ENCODE data around the gene ANKRD63.

Gene ANKRD63

GRCh38 chr15:40290545-40290917 lies 7.7 kb upstream of the ANKRD63 start:
- Histone ChIP-seq H3K27me3 (peaks cover 0 to 10% (median 0%) of the 10 kb centered on the region in 11 experiments; a peak in 6 of 22 replicates), H3K27ac (no peak overlapping the region)

DNA sequence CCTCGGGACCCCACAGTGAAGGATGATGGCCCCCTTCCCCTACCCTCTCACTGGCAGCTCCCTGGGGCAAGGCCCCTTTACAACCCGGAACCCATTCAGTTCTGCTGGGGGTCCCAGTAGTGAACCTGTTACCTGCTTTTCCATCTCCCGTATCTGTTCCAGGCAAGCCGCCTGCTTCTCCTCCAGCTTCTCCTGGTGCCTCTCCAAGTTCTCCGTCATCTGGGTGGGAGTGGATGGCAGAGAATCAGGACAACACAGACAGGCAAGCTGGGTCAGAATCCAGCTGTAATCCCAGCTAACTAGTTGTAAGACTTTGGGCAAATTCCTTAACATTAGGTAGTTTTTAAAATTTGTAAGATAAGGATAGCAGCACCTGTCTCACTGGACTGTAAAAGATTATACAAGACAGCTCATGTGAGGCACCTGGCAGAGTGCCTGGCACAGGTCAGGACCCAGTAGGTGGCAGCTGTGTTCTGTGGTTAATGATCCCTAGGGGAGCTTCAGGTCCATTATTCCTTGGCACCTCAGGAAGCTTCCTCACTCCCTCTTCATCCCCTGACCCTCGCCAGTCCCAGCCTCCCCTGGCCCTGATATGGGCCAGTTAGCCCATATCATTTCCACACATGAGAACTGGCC lies 6.4 kb upstream of the ANKRD63 start:
- Histone ChIP-seq H3K4me2 (peak overlapping the region in 2 of 11 experiments; percentile 73 to 81; a peak in 3 of 22 replicates), H3K9me3 (replicated peaks in 1 of 11) (no peaks in the 10 kb centered on the region), H3K4me1 (peaks cover 13 to 74% (median 35%) of the 10 kb centered on the region in 10 experiments), H4K20me1 (peaks cover 0 to 96% (median 9%) of the 10 kb centered on the region in 11 experiments; a peak in 10 of 22 replicates), H3K27ac (no peak overlapping the region), H3K4me3 (no peak overlapping the region), H3K9ac (peak overlapping the region in 2 of 11 experiments; percentile 41 to 70; a peak in 1 of 22 replicates), H3K27me3 (peaks cover 0 to 22% (median 10%) of the 10 kb centered on the region in 11 experiments; a peak in 20 of 22 replicates), H3K36me3 (peaks cover 0 to 83% (median 23%) of the 10 kb centered on the region in 11 experiments; a peak in 14 of 22 replicates)
- no peak for TF ChIP-seq Cebpa-rat (IDR thresholded peaks at IDR 0.05)

More at GRCh38 chr15:40290545-40290917, 7.7 kb upstream of the ANKRD63 start:
- Histone ChIP-seq H4K20me1 (peaks cover 0 to 96% (median 7%) of the 10 kb centered on the region in 11 experiments; a peak in 10 of 22 replicates), H3K36me3 (peaks cover 0 to 94% (median 30%) of the 10 kb centered on the region in 11 experiments; a peak in 14 of 22 replicates), H3K4me2 (peak overlapping the region in 2 of 11 experiments; percentile 5 to 15; a peak in 2 of 22 replicates), H3K9me3 (replicated peaks in 1 of 11) (no peaks in the 10 kb centered on the region), H3K4me1 (peaks cover 17 to 74% (median 38%) of the 10 kb centered on the region in 10 experiments), H3K4me3 (no peak overlapping the region), H3K9ac (no peak overlapping the region)
- TF ChIP-seq Cebpa-rat (IDR thresholded peaks at IDR 0.05), result no peak

DNA sequence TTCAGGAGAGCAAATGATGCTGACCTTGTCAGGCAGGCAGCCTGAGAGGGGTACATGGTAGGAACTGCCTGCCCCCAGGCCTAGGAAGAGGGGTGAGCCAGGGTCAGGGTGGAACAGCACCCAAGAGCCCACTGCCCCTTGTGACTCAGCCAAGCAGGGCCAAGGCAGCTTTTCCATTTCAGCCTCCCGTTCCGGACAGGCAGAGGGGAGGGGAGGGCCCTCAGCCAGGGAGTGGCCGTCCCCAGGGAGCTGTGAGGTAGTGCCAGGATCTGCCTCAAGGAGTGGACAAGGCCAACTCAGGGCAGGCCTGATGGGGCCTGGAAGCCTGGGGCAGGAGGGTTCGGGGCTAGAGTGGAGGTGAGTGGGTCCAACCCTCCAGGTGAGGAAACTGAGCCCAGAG lies 5.1 kb upstream of the ANKRD63 start:
- Histone ChIP-seq H3K9me3 (replicated peaks in 1 of 11) (no peaks in the 10 kb centered on the region), H3K9ac (peak overlapping the region in 2 of 11 experiments; percentile 41 to 70; a peak in 4 of 22 replicates), H3K27ac (no peak overlapping the region), H3K4me1 (peaks cover 7 to 74% (median 32%) of the 10 kb centered on the region in 10 experiments; a peak in 19 of 20 replicates), H3K4me2 (peak overlapping the region in 3 of 11 experiments; percentile 23 to 81 (median 73); a peak in 4 of 22 replicates), H3K27me3 (peaks cover 11 to 35% (median 23%) of the 10 kb centered on the region in 11 experiments), H3K36me3 (peaks cover 0 to 72% (median 20%) of the 10 kb centered on the region in 11 experiments; a peak in 14 of 22 replicates), H4K20me1 (peaks cover 0 to 96% (median 9%) of the 10 kb centered on the region in 11 experiments; a peak in 12 of 22 replicates), H3K4me3 (no peak overlapping the region)
- no peak for TF ChIP-seq Cebpa-rat (IDR thresholded peaks at IDR 0.05)

DNA sequence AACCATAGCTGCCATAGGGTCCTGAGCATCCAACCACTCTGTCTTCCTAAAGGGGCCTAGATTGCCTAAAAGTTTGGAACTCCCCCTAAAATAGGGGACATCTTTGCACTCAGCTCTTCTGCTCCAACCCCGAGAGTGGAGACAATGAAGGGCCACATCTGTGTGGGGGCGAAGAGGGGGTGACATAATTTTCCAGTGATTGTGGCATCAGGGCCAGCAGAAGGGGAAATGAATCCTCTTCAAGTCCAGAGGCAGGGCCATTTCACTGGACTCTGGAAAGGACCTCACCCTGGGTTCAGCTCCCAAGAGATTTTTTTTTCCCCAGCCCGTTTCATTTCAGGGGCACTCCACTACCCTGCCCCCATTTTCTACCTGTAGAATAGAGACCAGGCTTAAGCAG lies 4.6 kb upstream of the ANKRD63 start:
- H3K27me3 ChIP-seq, result peaks cover 15 to 40% (median 28%) of the 10 kb centered on the region in 11 experiments
- H3K9me3 ChIP-seq (replicated peaks in 1 of 11), result no peaks in the 10 kb centered on the region
- peak overlapping the region in 3 of 11 experiments; percentile 56 to 81 (median 73); a peak in 5 of 22 replicates for H3K4me2 ChIP-seq
- peaks cover 0 to 67% (median 20%) of the 10 kb centered on the region in 11 experiments; a peak in 14 of 22 replicates for H3K36me3 ChIP-seq
- H3K9ac ChIP-seq, result peak overlapping the region in 1 of 11 experiments; percentile 70; a peak in 3 of 22 replicates
- no peak overlapping the region for H3K27ac ChIP-seq
- peaks cover 11 to 75% (median 35%) of the 10 kb centered on the region in 10 experiments; a peak in 19 of 20 replicates for H3K4me1 ChIP-seq
- H3K4me3 ChIP-seq, result no peak overlapping the region
- TF ChIP-seq Cebpa-rat (IDR thresholded peaks at IDR 0.05), result no peak
- H4K20me1 ChIP-seq, result peaks cover 0 to 92% (median 9%) of the 10 kb centered on the region in 11 experiments; a peak in 12 of 22 replicates

GRCh38 chr15:40286794-40287193 lies 3.9 kb upstream of the ANKRD63 start:
- Histone ChIP-seq H3K36me3 (peaks cover 0 to 60% (median 20%) of the 10 kb centered on the region in 11 experiments; a peak in 14 of 22 replicates), H3K27ac (no peak overlapping the region), H3K4me3 (no peak overlapping the region; a peak in 1 of 20 replicates), H3K9ac (peak overlapping the region in 1 of 11 experiments; percentile 44; a peak in 2 of 22 replicates), H3K27me3 (peaks cover 23 to 47% (median 35%) of the 10 kb centered on the region in 11 experiments), H4K20me1 (peaks cover 0 to 89% (median 9%) of the 10 kb centered on the region in 11 experiments; a peak in 14 of 22 replicates), H3K4me2 (peak overlapping the region in 5 of 11 experiments; percentile 36 to 81 (median 65); a peak in 8 of 22 replicates), H3K9me3 (replicated peaks in 1 of 11) (no peaks in the 10 kb centered on the region), H3K4me1 (peaks cover 17 to 78% (median 42%) of the 10 kb centered on the region in 10 experiments)
- no peak for TF ChIP-seq Cebpa-rat (IDR thresholded peaks at IDR 0.05)

- Histone ChIP-seq H3K27me3 (peaks cover 30 to 54% (median 42%) of the 10 kb centered on the region in 11 experiments), H3K9ac (peak overlapping the region in 4 of 11 experiments; percentile 3 to 44 (median 15); a peak in 4 of 22 replicates), H3K36me3 (peaks cover 0 to 53% (median 20%) of the 10 kb centered on the region in 11 experiments; a peak in 13 of 22 replicates), H3K4me3 (no peak overlapping the region), H4K20me1 (peaks cover 0 to 89% (median 11%) of the 10 kb centered on the region in 11 experiments; a peak in 15 of 22 replicates), H3K4me2 (peak overlapping the region in 7 of 11 experiments; percentile 4 to 81 (median 56); a peak in 12 of 22 replicates), H3K27ac (peak overlapping the region in 1 of 11 experiments; percentile 3; a peak in 1 of 22 replicates), H3K9me3 (replicated peaks in 1 of 11) (no peaks in the 10 kb centered on the region), H3K4me1 (peaks cover 22 to 85% (median 48%) of the 10 kb centered on the region in 10 experiments)
- no peak for TF ChIP-seq Cebpa-rat (IDR thresholded peaks at IDR 0.05)
Observed at GRCh38 chr15:40286061-40286532, 3.2 kb upstream of the ANKRD63 start.

DNA sequence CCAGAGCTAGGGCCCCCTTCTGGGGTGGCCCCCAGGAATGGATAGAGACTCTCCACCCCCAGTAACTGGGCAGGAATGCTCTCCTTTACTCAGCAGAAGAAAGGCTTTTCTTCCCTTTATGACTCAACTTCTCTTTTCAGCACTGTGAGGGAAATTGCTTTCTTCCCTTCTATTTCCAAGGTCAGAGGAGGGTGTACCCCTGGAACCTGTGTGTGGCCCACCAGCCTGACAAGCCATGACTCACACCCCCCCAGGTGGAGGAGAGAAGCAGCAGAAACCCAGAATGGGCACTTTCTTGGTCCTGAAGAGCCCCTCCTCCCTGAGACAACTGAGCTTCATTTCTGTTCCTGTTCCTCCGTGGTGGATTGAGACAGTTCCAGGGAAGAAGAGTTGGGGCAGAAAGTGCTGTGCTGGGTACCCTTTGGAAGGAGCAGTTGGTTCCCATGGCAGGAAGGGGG lies 2.7 kb upstream of the ANKRD63 start:
- Histone ChIP-seq H3K27me3 (peaks cover 35 to 59% (median 47%) of the 10 kb centered on the region in 11 experiments), H4K20me1 (peaks cover 0 to 90% (median 16%) of the 10 kb centered on the region in 11 experiments; a peak in 15 of 22 replicates), H3K36me3 (peaks cover 0 to 50% (median 20%) of the 10 kb centered on the region in 11 experiments; a peak in 13 of 22 replicates), H3K9me3 (replicated peaks in 1 of 11) (no peaks in the 10 kb centered on the region), H3K4me1 (peaks cover 22 to 85% (median 51%) of the 10 kb centered on the region in 10 experiments), H3K4me3 (no peak overlapping the region), H3K4me2 (peak overlapping the region in 7 of 11 experiments; percentile 4 to 81 (median 56); a peak in 12 of 22 replicates), H3K9ac (peak overlapping the region in 4 of 11 experiments; percentile 3 to 44 (median 15); a peak in 1 of 22 replicates), H3K27ac (peak overlapping the region in 1 of 11 experiments; percentile 3; a peak in 1 of 22 replicates)
- TF ChIP-seq Cebpa-rat (IDR thresholded peaks at IDR 0.05), result no peak

DNA sequence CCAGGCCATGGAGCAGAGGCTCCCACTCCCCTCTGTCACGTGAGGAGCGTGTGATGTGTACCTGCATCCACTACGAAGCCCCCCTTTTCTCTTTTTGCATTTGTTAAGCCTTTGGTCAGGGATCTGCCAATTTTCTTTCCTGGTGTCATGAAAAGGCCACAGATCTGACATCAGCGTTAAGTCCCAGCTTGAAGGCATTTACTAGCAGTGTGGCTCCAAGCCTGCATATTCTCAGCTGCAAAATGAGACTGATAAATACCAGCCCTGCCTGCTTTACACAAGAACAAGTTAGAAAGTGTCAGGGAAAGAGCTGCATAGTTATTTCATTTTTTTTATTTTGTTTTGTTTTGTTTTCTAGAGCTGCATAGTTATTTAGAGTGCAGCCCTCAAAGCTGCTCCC lies 2.3 kb upstream of the ANKRD63 start:
- no peak overlapping the region for H3K27ac ChIP-seq
- H3K36me3 ChIP-seq, result peaks cover 0 to 46% (median 17%) of the 10 kb centered on the region in 11 experiments; a peak in 13 of 22 replicates
- peaks cover 39 to 63% (median 51%) of the 10 kb centered on the region in 11 experiments for H3K27me3 ChIP-seq
- H3K9me3 ChIP-seq (replicated peaks in 1 of 11), result no peaks in the 10 kb centered on the region
- H3K4me2 ChIP-seq, result peak overlapping the region in 5 of 11 experiments; percentile 36 to 81 (median 65); a peak in 10 of 22 replicates
- peaks cover 0 to 86% (median 19%) of the 10 kb centered on the region in 11 experiments; a peak in 15 of 22 replicates for H4K20me1 ChIP-seq
- TF ChIP-seq Cebpa-rat (IDR thresholded peaks at IDR 0.05), result no peak
- no peak overlapping the region for H3K9ac ChIP-seq
- H3K4me1 ChIP-seq, result peaks cover 22 to 84% (median 55%) of the 10 kb centered on the region in 10 experiments
- H3K4me3 ChIP-seq, result no peak overlapping the region

Measured in BLaER1 treated with 17β-estradiol and CSF1 and Interleukin-3, amounts not matched to agents 10 nM and 100 nM (cell line).